Neural crest cell (in vitro differentiated cells): Measurements from ENCODE around the gene FOXB2. TPM values are rescaled to one million over a fixed set of nuclear protein-coding genes. Genes with fewer than 3 reads are reported as not detected.
A peak's percentile ranks its signal among the peaks of the same experiment; 100 is the strongest.

Source experiments
- DNase-seq: peaks from one replicate; pipeline ENCODE4 v3.0.0; 2021; ENCODE audit warnings: low read depth, mixed read lengths, low spot score
- H3K27ac Mint-ChIP-seq: one replicate; pipeline ENCODE4 v1.8.0; 2021; ENCODE audit warnings: mild to moderate bottlenecking, mixed read lengths; ENCODE audit not compliant: unreplicated experiment
- H3K27me3 Mint-ChIP-seq: 2 replicates; pipeline ENCODE4 v1.8.0; 2021; ENCODE audit warnings: low read depth, mild to moderate bottlenecking, mixed read lengths
- H3K36me3 Mint-ChIP-seq: 2 replicates; pipeline ENCODE4 v1.8.0; 2021; ENCODE audit warnings: low read depth, mild to moderate bottlenecking, mixed read lengths
- H3K4me1 Mint-ChIP-seq: 2 replicates; pipeline ENCODE4 v1.8.0; 2021; ENCODE audit warnings: mixed read lengths
- H3K4me3 Mint-ChIP-seq: one replicate; pipeline ENCODE4 v1.8.0; 2021; ENCODE audit warnings: mild to moderate bottlenecking, mixed read lengths
- H3K9me3 Mint-ChIP-seq: 2 replicates; pipeline ENCODE4 v1.8.0; 2021; ENCODE audit warnings: mixed read lengths
- CTCF ChIP-seq: fragments of 200-600 bp; sonication (generic); conservative IDR thresholded peaks from 2 replicates; pipeline ENCODE4 v1.5.0; 2021; ENCODE audit warnings: antibody characterized with exemption, mild to moderate bottlenecking
- total RNA-seq: library from RNA; stranded (reverse); gene quantifications from 2 replicates; pipeline ENCODE4 v1.2.1, GENCODE V29; 2021

The FOXB2 gene
- total RNA-seq, 1 donor from 2014 or later = not detected

DNA sequence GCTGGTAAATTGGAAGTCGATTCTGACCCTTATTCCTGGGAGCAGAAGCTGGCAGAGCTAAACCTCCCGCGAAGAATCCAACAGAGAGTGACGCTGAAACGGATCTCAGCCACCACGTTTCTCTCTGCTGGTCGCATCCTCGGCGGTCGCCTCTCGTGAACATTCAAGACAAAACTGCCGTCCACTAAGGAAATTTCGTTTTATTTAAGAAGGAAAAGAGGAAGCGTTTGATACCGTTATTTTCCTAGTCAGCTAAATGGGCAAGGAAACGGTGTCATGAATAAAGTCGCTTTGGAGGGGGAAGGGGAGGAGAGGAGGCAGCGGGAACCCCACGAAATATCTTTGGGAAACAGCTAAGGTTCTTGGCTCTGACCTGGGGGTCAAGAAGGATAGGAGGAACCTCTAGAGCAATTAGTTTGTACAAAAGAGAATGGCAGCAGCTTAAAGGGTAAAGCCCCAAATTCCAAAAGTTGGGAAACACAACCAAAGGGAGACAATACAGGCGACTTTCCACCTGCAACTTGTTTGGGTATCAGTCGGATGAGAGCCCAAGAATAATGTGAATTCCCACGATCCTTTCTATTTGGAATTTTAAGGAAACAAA is 1.9 kb downstream of the FOXB2 start:
- H3K4me3 Mint-ChIP-seq = no peak overlapping the region
- peak; percentile 9 for DNase-seq
- no peaks in the 10 kb centered on the region for H3K36me3 Mint-ChIP-seq
- peaks cover 99% of the 10 kb centered on the region for H3K27me3 Mint-ChIP-seq
- no peaks in the 10 kb centered on the region for H3K9me3 Mint-ChIP-seq
- H3K4me1 Mint-ChIP-seq = peaks cover 30% of the 10 kb centered on the region
- no peak overlapping the region for H3K27ac Mint-ChIP-seq
- TF ChIP-seq CTCF = no peak

DNA sequence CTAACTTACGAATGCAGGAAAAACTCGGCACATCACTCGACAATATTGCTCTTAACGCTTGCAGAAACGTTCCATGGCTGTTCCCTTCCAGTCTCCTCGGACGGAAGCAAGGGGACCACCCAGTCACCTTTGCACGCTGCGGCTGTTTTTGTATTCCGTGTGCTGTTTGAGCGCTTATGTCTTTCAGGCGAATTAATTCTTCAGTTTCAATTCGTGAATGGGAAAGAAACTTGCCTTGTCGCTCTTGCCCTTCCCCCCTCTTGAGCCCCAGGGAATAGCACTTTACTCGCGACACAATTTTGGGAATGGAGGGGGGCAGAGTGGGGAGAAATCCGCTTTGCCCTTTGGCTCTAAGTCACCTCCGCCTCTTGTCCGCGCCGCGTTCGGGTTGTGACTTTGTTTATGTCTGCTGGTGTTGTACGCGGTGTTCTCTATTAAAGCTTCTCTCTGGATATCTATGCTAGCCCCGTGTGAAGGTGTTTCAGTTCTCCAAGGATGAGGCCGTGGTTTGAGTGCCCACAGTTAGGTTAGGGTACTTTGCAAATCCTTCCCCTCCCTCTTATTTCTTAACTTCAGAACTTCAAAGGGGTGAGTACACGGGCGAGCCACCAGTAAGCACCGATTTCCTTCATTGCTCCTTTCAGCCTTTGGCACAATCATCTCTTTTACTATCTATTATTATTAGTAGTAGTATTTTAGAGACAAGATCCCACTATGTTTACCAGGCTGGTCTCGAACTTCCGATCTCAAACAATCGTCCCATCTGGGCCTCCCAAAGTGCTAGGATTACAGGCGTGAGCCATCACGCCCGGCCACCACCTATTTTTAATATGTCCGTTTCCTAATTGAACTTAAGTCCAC is 2.7 kb downstream of the FOXB2 start:
- Mint-ChIP-seq H3K4me3 (peak overlapping the region; percentile 29), H3K27me3 (peaks cover 96% of the 10 kb centered on the region), H3K9me3 (no peaks in the 10 kb centered on the region), H3K36me3 (no peaks in the 10 kb centered on the region), H3K4me1 (peaks cover 25% of the 10 kb centered on the region), H3K27ac (no peak overlapping the region)
- peak; percentile 11 for DNase-seq
- TF ChIP-seq CTCF = no peak

DNA sequence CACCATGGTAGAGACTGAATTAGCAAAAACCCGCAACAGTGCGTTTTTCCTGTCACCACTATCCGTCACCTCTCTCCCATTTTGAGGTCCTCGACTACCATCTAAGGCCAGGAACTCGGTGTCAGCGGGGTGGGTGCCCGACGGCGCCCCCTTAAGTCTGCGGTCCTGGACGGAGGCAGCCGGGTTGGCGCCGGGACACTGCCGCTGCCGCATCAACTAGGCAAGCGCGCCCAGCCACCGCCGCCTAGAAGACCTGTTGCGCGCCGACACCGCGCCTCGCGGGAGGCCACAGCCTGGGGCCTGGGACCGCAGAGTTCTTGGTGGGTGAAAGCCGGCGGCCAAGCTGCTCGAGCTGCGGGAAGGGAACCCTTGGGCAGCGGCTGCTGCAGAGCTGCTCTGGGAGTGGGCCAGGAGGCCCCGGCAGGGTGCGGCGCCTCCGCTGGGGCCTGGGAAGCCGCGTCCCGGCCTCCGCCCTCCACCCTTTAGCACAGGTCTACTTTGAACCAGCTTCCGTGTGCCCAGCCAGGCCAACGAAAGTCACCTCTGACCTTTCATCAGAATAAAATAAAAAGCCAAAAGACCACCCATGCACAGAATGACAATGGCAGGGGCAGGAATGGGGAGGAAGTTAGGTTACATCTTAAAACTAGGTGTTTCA is 3.5 kb downstream of the FOXB2 start:
- DNase-seq = peak; percentile 18
- no peaks in the 10 kb centered on the region for H3K9me3 Mint-ChIP-seq
- H3K27ac Mint-ChIP-seq = no peak overlapping the region
- H3K4me1 Mint-ChIP-seq = peaks cover 24% of the 10 kb centered on the region
- no peaks in the 10 kb centered on the region for H3K36me3 Mint-ChIP-seq
- H3K4me3 Mint-ChIP-seq = no peak overlapping the region
- no peak for TF ChIP-seq CTCF
- H3K27me3 Mint-ChIP-seq = peaks cover 90% of the 10 kb centered on the region

DNA sequence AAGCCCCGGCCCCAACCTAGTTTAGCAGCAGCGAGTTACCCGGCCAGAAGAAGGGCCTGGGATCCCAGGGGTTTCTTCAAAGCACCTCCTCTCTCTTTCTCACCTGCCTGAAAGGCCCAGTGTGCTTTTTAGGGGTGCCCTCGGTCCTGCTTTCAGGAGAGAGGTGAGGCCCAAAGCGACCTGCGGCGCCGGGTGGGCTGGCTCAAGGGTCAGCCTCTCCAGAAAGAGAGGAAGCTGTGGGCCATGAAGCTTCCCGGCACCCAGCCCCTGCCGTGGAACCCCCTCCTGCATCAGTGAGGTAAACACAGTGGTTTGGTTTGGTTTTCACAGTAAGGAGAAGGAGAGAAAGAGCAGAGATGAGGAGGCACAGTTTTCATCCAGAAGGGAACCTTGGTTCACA is 4.3 kb downstream of the FOXB2 start:
- Mint-ChIP-seq H3K27me3 (peaks cover 90% of the 10 kb centered on the region), H3K4me1 (peaks cover 20% of the 10 kb centered on the region), H3K4me3 (no peak overlapping the region), H3K9me3 (no peaks in the 10 kb centered on the region), H3K27ac (no peak overlapping the region), H3K36me3 (no peaks in the 10 kb centered on the region)
- TF ChIP-seq CTCF = no peak
- DNase-seq = no peak

GRCh38 chr9:77024776-77025545 is 5.5 kb downstream of the FOXB2 start:
- H3K4me1 Mint-ChIP-seq = peaks cover 9% of the 10 kb centered on the region
- no peak overlapping the region for H3K27ac Mint-ChIP-seq
- TF ChIP-seq CTCF = no peak
- DNase-seq = no peak
- no peaks in the 10 kb centered on the region for H3K9me3 Mint-ChIP-seq
- H3K4me3 Mint-ChIP-seq = no peak overlapping the region
- peaks cover 80% of the 10 kb centered on the region for H3K27me3 Mint-ChIP-seq
- no peaks in the 10 kb centered on the region for H3K36me3 Mint-ChIP-seq
